ENCODE results near the gene RAB3C.

Gene RAB3C

DNA sequence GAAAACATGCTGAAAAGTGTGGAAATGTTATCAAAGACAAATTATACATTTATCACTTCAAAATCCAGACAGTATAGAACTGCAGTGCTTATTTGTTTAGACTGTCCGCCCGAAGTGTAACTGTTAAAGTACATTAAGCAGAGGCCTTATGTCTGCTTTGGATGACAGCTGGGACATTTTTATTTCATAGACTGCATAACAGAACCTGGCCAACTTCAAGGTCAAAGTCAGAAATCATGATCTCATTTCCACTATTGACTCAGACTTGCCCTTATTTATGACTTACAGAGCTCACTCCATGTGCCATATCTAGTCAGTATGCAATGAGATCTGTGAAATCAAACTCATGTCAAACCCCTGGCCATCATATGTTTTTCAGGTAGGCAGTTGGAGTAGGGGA, 87.7 kb downstream of the RAB3C start:
- no peak for TF ChIP-seq EZH2 (IDR thresholded peaks at IDR 0.05)
- no peak for TF ChIP-seq POLR2AphosphoS5 (IDR thresholded peaks at IDR 0.05; ENCODE audit: borderline replicate concordance, low read depth, low read length)
- no peak for TF ChIP-seq FOXP2 (optimal IDR thresholded peaks at IDR 0.05; ENCODE audit: control extremely low read depth, extremely low read length, insufficient read depth)
- H3K36me3 ChIP-seq (ENCODE audit: insufficient read depth, low read length) = no peaks in the 10 kb centered on the region
- H3K27ac ChIP-seq = no peak overlapping the region
- no peaks in the 10 kb centered on the region for H3K9me3 ChIP-seq (ENCODE audit: low read depth, low read length)
- no peak overlapping the region for H3K4me3 ChIP-seq
- H3K9ac ChIP-seq (ENCODE audit: insufficient read length) = no peak overlapping the region
- DNase-seq (ENCODE audit: low read depth, low spot score) = no peak

DNA sequence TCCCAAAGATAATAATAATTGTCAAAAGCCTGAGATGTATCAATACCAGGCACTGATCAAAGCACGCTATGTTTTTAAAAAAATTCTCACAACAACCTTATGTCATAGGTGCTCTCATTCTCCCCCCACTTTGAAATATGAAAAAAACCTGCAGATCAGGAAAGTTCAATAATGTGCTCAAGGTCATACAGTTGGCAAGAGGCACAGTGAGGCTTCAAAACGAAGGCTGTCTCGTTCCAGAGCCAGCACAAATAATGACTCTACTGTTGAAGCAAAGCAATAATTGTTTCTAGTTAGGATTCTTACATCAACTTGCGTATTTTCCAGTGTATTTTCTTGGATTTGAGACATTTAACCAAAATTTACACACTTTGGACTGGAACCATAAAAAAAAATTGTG, 88.3 kb downstream of the RAB3C start:
- no peak for DNase-seq (ENCODE audit: low read depth, low spot score)
- Histone ChIP-seq H3K27ac (no peak overlapping the region), H3K4me3 (no peak overlapping the region), H3K36me3 (ENCODE audit: insufficient read depth, low read length) (no peaks in the 10 kb centered on the region), H3K9ac (ENCODE audit: insufficient read length) (no peak overlapping the region), H3K9me3 (ENCODE audit: low read depth, low read length) (no peaks in the 10 kb centered on the region)
- no peak for TF ChIP-seq FOXP2 (optimal IDR thresholded peaks at IDR 0.05; ENCODE audit: control extremely low read depth, extremely low read length, insufficient read depth)
- no peak for TF ChIP-seq POLR2AphosphoS5 (IDR thresholded peaks at IDR 0.05; ENCODE audit: borderline replicate concordance, low read depth, low read length)
- TF ChIP-seq EZH2 (IDR thresholded peaks at IDR 0.05) = no peak

DNA sequence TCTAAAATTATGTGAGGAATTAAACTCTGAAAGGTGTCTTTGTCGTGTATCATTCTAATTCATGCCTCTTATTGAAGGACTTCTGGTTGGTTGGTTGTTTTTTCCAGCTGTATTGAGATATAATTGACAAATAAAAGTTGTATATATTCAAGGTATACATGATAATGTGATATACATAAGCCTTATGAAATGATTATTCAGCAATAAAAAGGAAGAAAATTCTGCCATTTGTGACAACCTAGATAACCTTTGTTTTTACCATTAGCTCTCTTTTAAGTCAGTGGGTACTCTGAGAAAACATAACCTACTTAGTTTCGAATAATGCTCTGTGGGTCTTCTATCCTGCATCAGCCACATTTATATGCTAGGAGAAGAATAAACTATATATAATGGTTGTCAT, 89.6 kb downstream of the RAB3C start:
- H3K36me3 ChIP-seq (ENCODE audit: insufficient read depth, low read length) = no peaks in the 10 kb centered on the region
- TF ChIP-seq FOXP2 (optimal IDR thresholded peaks at IDR 0.05; ENCODE audit: control extremely low read depth, extremely low read length, insufficient read depth) = no peak
- no peak for TF ChIP-seq EZH2 (IDR thresholded peaks at IDR 0.05)
- no peak for TF ChIP-seq POLR2AphosphoS5 (IDR thresholded peaks at IDR 0.05; ENCODE audit: borderline replicate concordance, low read depth, low read length)
- DNase-seq (ENCODE audit: low read depth, low spot score) = no peak
- H3K27ac ChIP-seq = no peak overlapping the region
- no peak overlapping the region for H3K4me3 ChIP-seq
- no peak overlapping the region for H3K9ac ChIP-seq (ENCODE audit: insufficient read length)
- no peaks in the 10 kb centered on the region for H3K9me3 ChIP-seq (ENCODE audit: low read depth, low read length)

DNA sequence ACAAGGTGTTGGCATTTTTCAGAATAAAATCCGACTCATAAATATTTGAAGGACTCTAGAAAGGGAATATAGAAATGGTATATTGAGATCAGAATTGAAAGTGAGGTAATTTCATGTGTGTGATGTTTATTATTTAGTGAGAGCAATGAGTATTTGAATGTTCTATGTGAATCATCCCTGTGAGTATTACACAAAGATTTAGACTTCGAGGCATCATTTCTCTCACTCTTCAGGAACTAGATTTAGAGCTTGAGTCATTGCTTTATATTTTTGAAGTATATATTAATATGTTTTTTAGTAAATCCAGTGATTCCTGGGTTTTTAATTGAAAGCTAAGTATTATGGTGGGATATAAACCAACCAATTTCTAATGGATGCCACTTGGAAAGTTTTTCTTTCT, 91.2 kb downstream of the RAB3C start:
- H3K9ac ChIP-seq (ENCODE audit: insufficient read length) = no peak overlapping the region
- DNase-seq (ENCODE audit: low read depth, low spot score) = no peak
- no peak overlapping the region for H3K27ac ChIP-seq
- TF ChIP-seq POLR2AphosphoS5 (IDR thresholded peaks at IDR 0.05; ENCODE audit: borderline replicate concordance, low read depth, low read length) (no peak), EZH2 (IDR thresholded peaks at IDR 0.05) (no peak), FOXP2 (optimal IDR thresholded peaks at IDR 0.05; ENCODE audit: control extremely low read depth, extremely low read length, insufficient read depth) (no peak)
- H3K4me3 ChIP-seq = no peak overlapping the region
- H3K9me3 ChIP-seq (ENCODE audit: low read depth, low read length) = no peaks in the 10 kb centered on the region
- H3K36me3 ChIP-seq (ENCODE audit: insufficient read depth, low read length) = no peaks in the 10 kb centered on the region

DNA sequence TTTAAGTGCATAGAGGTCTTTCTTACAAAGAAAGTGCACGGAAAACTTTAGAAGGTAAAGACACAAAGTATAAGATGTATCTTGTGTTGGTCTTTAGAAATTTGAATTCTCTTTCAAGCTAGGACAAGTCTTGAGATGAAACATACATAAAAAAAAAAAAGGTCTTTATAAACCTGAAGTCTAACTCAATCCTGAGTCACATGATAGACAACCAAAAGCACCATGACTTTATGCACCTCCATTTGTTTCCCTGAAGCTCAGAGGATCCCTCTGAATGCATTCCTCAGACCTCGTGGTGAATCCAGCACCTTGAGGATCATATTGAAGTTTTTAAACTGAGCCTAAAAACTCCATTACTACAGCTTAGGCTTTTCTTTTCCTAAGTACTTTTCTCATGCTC, 91.8 kb downstream of the RAB3C start:
- no peak for DNase-seq (ENCODE audit: low read depth, low spot score)
- no peak overlapping the region for H3K4me3 ChIP-seq
- no peak overlapping the region for H3K27ac ChIP-seq
- no peak for TF ChIP-seq EZH2 (IDR thresholded peaks at IDR 0.05)
- TF ChIP-seq POLR2AphosphoS5 (IDR thresholded peaks at IDR 0.05; ENCODE audit: borderline replicate concordance, low read depth, low read length) = no peak
- no peak for TF ChIP-seq FOXP2 (optimal IDR thresholded peaks at IDR 0.05; ENCODE audit: control extremely low read depth, extremely low read length, insufficient read depth)
- no peaks in the 10 kb centered on the region for H3K9me3 ChIP-seq (ENCODE audit: low read depth, low read length)
- no peaks in the 10 kb centered on the region for H3K36me3 ChIP-seq (ENCODE audit: insufficient read depth, low read length)
- no peak overlapping the region for H3K9ac ChIP-seq (ENCODE audit: insufficient read length)

DNA sequence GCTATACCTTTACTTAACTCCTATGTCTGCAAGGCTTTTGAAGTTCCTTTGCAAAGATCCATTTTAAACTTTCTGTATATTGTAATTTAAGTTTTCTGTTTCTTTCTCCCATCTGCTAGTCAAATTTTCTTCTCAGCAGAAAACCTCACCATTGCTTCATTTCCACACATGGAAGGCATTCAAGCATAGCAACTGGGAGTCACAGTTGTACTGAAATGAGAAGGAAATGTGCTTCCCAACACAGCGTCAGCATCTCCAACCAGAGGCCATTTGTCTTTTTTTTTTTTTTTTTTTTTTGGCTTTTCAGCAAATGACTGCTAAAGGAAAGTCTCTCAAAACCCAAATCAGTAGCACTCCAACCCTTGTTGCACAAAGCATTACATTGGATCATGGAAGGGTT, 92.5 kb downstream of the RAB3C start:
- Histone ChIP-seq H3K9me3 (ENCODE audit: low read depth, low read length) (no peaks in the 10 kb centered on the region), H3K36me3 (ENCODE audit: insufficient read depth, low read length) (no peaks in the 10 kb centered on the region), H3K9ac (ENCODE audit: insufficient read length) (no peak overlapping the region), H3K27ac (no peak overlapping the region), H3K4me3 (no peak overlapping the region)
- TF ChIP-seq FOXP2 (optimal IDR thresholded peaks at IDR 0.05; ENCODE audit: control extremely low read depth, extremely low read length, insufficient read depth) = no peak
- DNase-seq (ENCODE audit: low read depth, low spot score) = no peak

DNA sequence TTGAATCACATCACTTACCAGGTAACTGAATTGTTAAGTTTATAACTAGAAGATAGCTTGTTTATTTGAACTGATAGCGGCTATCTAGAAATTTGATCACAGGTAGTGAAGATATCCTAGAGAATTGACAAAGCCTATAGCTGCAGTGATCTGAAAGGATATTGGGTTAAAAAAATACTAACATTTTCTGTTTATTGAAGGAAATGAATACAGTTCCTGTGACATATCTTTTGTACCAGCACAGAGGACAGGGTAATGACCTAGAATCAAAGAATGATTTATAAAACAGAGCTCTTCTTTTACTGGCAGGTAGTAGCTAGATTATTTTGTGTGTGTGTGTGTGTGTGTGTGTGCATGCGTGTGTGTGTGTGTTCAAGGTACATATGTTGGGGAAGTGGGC, 94.8 kb downstream of the RAB3C start:
- Histone ChIP-seq H3K9ac (ENCODE audit: insufficient read length) (no peak overlapping the region), H3K36me3 (ENCODE audit: insufficient read depth, low read length) (no peaks in the 10 kb centered on the region), H3K9me3 (ENCODE audit: low read depth, low read length) (no peaks in the 10 kb centered on the region), H3K27ac (no peak overlapping the region), H3K4me3 (no peak overlapping the region)
- no peak for TF ChIP-seq EZH2 (IDR thresholded peaks at IDR 0.05)
- TF ChIP-seq FOXP2 (optimal IDR thresholded peaks at IDR 0.05; ENCODE audit: control extremely low read depth, extremely low read length, insufficient read depth) = no peak
- TF ChIP-seq POLR2AphosphoS5 (IDR thresholded peaks at IDR 0.05; ENCODE audit: borderline replicate concordance, low read depth, low read length) = no peak
- DNase-seq (ENCODE audit: low read depth, low spot score) = no peak

DNA sequence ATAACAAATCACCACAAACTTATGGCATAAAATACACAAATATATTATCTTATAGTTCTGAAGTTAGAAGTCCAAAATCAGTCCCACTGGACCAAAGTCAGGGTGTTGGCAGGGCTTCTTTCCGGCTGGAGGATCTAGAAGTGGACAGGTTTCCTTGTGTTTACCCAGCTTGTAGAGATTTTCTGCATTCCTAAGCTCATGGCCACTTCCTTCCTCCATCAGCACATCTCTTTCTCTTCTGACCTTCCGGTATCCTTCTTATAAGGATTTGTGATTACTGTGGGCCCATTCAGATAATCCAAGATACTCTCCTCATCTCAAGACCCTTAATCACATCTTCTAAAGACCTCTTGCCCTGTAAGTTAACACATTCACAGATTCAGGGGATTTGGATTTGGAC, 97.6 kb downstream of the RAB3C start:
- TF ChIP-seq POLR2AphosphoS5 (IDR thresholded peaks at IDR 0.05; ENCODE audit: borderline replicate concordance, low read depth, low read length) (no peak), EZH2 (IDR thresholded peaks at IDR 0.05) (no peak), FOXP2 (optimal IDR thresholded peaks at IDR 0.05; ENCODE audit: control extremely low read depth, extremely low read length, insufficient read depth) (no peak)
- no peaks in the 10 kb centered on the region for H3K9me3 ChIP-seq (ENCODE audit: low read depth, low read length)
- no peak overlapping the region for H3K4me3 ChIP-seq
- DNase-seq (ENCODE audit: low read depth, low spot score) = no peak
- no peak overlapping the region for H3K9ac ChIP-seq (ENCODE audit: insufficient read length)
- no peak overlapping the region for H3K27ac ChIP-seq
- H3K36me3 ChIP-seq (ENCODE audit: insufficient read depth, low read length) = no peaks in the 10 kb centered on the region

DNA sequence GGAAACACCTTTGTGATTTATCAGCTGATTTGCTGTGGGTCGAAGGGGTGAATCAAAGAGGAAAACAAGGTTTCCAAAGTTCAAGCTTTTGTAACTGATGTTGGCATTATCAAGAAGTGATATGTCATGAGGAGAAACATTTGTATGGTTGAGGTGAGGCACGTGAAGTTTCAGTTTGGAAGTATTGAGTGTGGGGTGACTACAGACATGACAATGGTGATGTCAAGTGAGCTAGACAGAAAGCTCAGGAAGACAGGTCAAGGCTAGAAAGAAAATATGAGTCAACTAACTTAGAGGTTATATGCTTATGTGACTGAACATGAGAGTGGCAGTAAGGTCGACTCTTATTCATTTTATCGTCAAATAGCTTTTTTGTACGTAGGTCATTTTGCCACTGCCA, 99.1 kb downstream of the RAB3C start:
- no peak overlapping the region for H3K9ac ChIP-seq (ENCODE audit: insufficient read length)
- H3K4me3 ChIP-seq = no peak overlapping the region
- no peak for DNase-seq (ENCODE audit: low read depth, low spot score)
- H3K36me3 ChIP-seq (ENCODE audit: insufficient read depth, low read length) = no peaks in the 10 kb centered on the region
- no peak overlapping the region for H3K27ac ChIP-seq
- no peak for TF ChIP-seq POLR2AphosphoS5 (IDR thresholded peaks at IDR 0.05; ENCODE audit: borderline replicate concordance, low read depth, low read length)
- no peak for TF ChIP-seq FOXP2 (optimal IDR thresholded peaks at IDR 0.05; ENCODE audit: control extremely low read depth, extremely low read length, insufficient read depth)
- TF ChIP-seq EZH2 (IDR thresholded peaks at IDR 0.05) = no peak
- H3K9me3 ChIP-seq (ENCODE audit: low read depth, low read length) = no peaks in the 10 kb centered on the region

All from SK-N-MC (cell line).